ENCODE data around the gene PNCK. TPM values are rescaled to one million over a fixed set of nuclear protein-coding genes. Genes with fewer than 3 reads are reported as not detected.

PNCK gene
- total and polyA plus RNA-seq, 10 of the 15 experiments (the other 5 are each of a cell fraction or from before 2014, with no cell fraction given) = 0.21 to 0.67 (median 0.54) TPM; not detected in 7

GRCh38 chrX:153687121-153688039 is 13.8 kb upstream of the PNCK start, which contains the start of gene SLC6A8:
SLC6A8 (plus strand) TSS chrX:153687926; CDS start chrX:153688575, 649 bp downstream.
- FAIRE-seq = no peak
- no peak within 1 kb of the TSS for H3K9ac ChIP-seq (ENCODE audit: control insufficient read depth, insufficient read depth, low read length)
- no peak for DNase-seq (ENCODE audit: low read depth, low spot score)
- no peaks in the 10 kb centered on the region; the same call in 2 of the 3 replicates for H3K9me3 ChIP-seq (replicated peaks; ENCODE audit: control insufficient read depth, insufficient read depth, low read length)
- SMC1A ChIA-PET (ENCODE audit: uncharacterized antibody, unreplicated experiment) = no interaction called here
- no TSS peak for BruUV-seq (replicated peaks)
- RAD21 ChIA-PET (ENCODE audit: unreplicated experiment) = interaction anchor here (1.0 to 1.5 kb wide), 4 partner anchors 36 to 238 kb away, joined by 3 to 4 read pairs (median 3); partner anchors contain the start of genes BCAP31, IDH3G and SSR4
- no peaks in the 10 kb centered on the region for H3K27me3 ChIP-seq (replicated peaks in 1 of 2; ENCODE audit: control insufficient read depth in 2 of 2, insufficient read depth in 2 of 2, low read length in 1 of 2)
- TF ChIP-seq RAD21 (IDR thresholded peaks at IDR 0.05; ENCODE audit: insufficient read depth, low read depth, low read length) (0 out of 2 replicates have a peak, but pooled peaks have one; percentile 24), ZNF274 (IDR thresholded peaks at IDR 0.05; ENCODE audit: insufficient read depth, insufficient read length) (no peak), SMC3 (IDR thresholded peaks at IDR 0.05; ENCODE audit: borderline replicate concordance, low read length) (peak; percentile 18; the same call in 1 of the 2 replicates)
- TF ChIP-seq, protein P1, sequence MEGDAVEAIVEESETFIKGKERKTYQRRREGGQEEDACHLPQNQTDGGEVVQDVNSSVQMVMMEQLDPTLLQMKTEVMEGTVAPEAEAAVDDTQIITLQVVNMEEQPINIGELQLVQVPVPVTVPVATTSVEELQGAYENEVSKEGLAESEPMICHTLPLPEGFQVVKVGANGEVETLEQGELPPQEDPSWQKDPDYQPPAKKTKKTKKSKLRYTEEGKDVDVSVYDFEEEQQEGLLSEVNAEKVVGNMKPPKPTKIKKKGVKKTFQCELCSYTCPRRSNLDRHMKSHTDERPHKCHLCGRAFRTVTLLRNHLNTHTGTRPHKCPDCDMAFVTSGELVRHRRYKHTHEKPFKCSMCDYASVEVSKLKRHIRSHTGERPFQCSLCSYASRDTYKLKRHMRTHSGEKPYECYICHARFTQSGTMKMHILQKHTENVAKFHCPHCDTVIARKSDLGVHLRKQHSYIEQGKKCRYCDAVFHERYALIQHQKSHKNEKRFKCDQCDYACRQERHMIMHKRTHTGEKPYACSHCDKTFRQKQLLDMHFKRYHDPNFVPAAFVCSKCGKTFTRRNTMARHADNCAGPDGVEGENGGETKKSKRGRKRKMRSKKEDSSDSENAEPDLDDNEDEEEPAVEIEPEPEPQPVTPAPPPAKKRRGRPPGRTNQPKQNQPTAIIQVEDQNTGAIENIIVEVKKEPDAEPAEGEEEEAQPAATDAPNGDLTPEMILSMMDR (IDR thresholded peaks at IDR 0.05 in 2 of 3, conservative IDR thresholded peaks at IDR 0.05 in 1 of 3; ENCODE audit: control insufficient read depth in 2 of 3, extremely low read depth in 1 of 3, insufficient read depth in 1 of 3, low read depth in 3 of 3, low read length in 3 of 3) = peak in 2 of 3 experiments; percentile 28 to 41; a peak in 3 of 6 replicates
- H4K20me1 ChIP-seq (ENCODE audit: control insufficient read depth, insufficient read depth) = no peaks in the 10 kb centered on the region
- in situ Hi-C loops (cut with MboI) (no loop called here), intact Hi-C loops (cut with micrococcal nuclease; ENCODE audit: unreplicated experiment) (no loop called here)
- POLR2A ChIA-PET = no interaction called here
- H3K4me1 ChIP-seq (ENCODE audit: control insufficient read depth, insufficient read depth, low read length) = no peaks in the 10 kb centered on the region
- peak; percentile 65 for ATAC-seq
- no peak within 1 kb of the TSS for H2AFZ ChIP-seq (ENCODE audit: control insufficient read depth, low read depth, low read length)
- no peaks in the 10 kb centered on the region for H3K79me2 ChIP-seq (ENCODE audit: control insufficient read depth, insufficient read depth, low read length)
- no peak within 1 kb of the TSS for H3K4me3 ChIP-seq
- CTCF ChIA-PET = interaction anchor here (1.4 to 1.6 kb wide), 2 partner anchors 35 to 76 kb away, joined by 3 read pairs; partner anchors contain the start of gene PLXNB3
- WGBS (ENCODE audit: insufficient coverage, insufficient replicate concordance, low lambda C conversion rate, missing lambda C conversion rate) = 33% methylated on average over 12 of the region's 66 CpGs
- no peak within 1 kb of the TSS for H3K4me2 ChIP-seq (ENCODE audit: control insufficient read depth, insufficient read depth)
- no peaks in the 10 kb centered on the region for H3K36me3 ChIP-seq (ENCODE audit: control insufficient read depth in 2 of 2, insufficient read depth in 2 of 2, low read length in 1 of 2)
- no peak within 1 kb of the TSS for H3K27ac ChIP-seq (ENCODE audit: control insufficient read depth, insufficient read depth)
